Measurements from ENCODE around the gene CCDC186.

Gene CCDC186

DNA sequence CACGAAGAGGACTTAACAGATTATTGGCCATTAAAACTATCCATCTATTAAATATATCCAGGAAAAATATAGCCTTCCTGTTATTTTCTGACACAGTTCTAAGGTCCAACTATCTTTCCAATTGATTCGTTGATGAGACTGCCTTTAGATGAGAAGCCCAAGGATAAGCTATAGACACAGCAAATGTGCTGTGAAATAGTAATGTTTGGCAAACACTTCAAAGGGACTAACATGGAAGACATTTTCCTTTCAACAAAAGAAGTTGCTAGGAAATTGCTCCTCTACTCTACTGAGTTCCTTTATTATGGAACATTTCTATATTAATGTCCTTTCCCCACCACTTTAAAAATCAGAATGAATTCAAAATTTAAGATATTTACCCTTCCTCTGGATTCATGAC, 38.5 kb downstream of the CCDC186 start:
- H3K4me3 ChIP-seq (ENCODE audit: low read length), result no peak overlapping the region
- DNase-seq (ENCODE audit: low read depth, low spot score), result no peak

DNA sequence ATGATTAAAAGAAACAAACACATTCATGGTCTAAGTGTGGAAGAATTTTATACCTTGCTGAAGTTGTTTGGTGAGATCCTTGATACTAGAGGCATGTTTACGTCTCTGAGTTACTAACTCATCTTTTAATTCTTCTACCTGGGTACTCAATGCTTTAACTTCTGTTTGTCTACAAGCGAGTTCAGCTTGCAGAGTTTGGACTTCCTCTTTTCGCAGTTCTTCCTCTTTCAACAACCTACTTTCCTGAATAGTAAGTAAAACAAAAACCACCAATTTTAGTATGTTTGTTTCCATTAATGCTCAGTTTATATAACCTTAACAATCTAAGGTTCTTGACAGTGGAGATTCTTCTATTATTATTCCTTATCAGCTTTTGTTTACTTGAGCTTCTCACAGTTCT, 42.9 kb downstream of the CCDC186 start:
- no peak overlapping the region for H3K4me3 ChIP-seq (ENCODE audit: low read length)
- no peak for DNase-seq (ENCODE audit: low read depth, low spot score)

DNA sequence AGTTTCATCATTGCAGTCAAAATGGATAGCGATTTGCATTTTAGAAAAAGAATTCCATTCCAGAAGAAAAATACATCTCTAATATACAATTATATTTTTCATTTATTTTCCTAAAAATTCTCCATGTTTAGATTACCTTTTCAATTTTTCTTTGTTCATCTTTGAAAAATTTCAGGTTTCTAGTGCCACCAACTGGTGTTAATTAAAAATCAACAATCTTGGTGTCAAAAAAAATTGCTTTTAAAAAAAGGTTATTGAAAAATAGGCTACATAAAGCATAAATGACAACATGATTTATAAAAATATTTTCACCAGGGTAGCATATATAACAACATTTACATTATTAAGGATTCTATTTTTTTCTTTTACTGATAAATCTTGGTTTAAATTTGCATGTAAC, 53.0 kb downstream of the CCDC186 start:
- no peak overlapping the region for H3K4me3 ChIP-seq (ENCODE audit: low read length)
- no peak for DNase-seq (ENCODE audit: low read depth, low spot score)

DNA sequence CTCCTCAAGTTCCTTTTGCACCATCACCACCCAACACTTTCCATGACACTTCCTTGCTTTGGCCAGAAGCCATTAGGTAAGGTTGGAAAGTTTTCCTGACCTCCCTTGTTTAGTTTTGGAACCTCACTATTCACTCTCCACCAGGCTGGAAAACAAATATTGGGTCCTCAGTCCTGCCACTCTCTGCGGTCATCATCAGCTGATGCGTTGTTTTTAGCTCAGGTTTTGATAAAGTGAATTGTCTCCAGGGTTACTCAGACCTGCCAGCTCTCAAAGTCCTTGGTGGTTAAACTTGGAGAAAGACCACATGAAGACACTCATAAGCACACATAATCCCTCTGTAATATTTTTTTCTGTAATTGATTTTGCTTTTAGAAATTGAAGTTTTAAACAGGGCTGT, 55.5 kb downstream of the CCDC186 start:
- no peak overlapping the region for H3K4me3 ChIP-seq (ENCODE audit: low read length)
- no peak for DNase-seq (ENCODE audit: low read depth, low spot score)

DNA sequence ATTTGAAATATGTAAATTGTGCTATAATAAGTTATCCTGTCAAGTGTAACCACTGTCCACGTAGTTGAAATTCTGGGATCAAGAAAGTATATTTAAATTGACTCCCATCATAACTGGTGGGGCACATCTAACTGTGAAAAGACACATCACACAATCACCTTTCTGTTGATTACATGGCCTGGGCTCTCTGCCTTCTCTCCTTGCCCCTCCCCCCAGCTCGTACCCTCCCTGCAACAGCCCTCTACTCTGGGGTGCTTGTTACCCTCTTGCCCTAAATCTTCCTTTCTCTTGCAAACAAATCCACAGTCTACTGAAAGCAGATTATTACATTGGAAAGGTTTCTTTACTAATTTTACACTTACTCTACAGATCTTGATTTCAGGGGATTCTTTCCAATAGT, 56.3 kb downstream of the CCDC186 start:
- DNase-seq (ENCODE audit: low read depth, low spot score), result no peak
- no peak overlapping the region for H3K4me3 ChIP-seq (ENCODE audit: low read length)

DNA sequence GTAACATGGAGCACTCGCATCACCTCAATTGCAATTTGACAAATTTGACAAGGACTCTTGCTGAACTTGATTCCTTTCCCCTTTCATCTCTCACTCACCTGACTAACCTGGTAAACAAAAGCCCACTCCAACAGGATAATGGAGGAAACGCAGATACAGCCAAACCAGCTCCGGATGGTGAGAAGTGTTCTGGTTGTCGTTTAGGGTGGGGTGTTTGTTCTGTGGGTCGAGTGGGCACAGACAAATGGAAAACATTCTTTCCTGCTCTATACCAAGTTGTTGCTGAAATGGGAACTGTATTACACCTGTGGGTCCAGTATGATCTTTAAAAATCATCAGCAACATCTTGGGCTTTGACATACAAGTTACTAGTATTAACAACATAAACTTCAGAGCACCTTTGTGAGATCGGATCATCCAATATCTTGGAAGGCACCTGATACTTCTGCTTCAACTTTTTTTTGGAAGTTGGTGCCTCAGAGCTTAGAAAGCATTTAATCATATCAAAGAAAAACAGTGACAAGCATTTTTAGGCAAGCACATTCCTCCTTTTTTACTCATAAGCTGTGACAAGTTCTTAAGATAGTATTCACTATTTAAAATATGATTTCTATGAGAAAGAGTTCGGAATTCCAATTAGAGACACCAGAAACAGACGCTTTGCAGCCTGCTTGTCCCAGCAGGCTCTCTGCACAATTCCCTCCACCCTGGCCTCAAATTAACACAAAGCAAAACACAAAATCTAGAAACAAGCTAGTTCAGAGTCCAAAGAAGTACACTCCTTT, 58.1 kb downstream of the CCDC186 start:
- no peak for DNase-seq (ENCODE audit: low read depth, low spot score)

DNA sequence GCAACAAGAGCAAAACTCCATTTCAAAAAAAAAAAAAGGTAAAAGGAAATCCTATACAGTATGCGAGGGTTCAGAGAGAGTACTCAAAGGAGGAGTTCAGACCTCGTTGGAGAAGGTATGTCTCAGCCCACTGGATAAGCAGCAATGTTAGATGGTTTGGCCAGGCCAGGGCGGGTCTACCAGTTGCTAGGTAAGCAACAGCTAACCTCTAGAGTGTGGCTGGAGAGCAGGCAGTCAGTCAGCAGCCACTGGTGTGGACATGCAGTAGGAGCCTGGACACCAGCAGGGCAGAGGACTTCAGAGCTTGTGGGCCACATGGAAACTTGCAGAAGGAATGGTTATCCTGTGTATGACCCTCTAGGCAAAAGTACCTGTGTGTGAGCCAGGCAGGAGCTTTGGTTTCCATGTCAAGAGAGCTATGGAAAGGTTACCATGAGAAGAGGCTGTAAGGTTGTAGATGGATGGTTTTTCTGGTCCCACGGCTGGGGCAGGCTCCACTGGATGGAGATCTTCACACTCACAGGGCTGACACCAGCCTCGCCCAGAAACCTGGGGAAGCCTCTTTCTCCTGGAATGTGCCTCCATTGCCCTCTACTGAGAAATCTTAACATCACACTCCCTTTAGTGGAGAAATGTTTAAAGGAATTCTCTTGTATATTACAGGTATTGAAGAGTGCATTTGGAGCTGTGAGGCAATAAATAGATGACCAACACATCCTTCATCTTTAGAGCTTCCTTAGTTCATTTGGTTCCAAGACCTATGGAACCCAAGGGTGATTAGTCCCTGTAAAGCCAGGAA, 63.6 kb downstream of the CCDC186 start:
- no peak for DNase-seq (ENCODE audit: low read depth, low spot score)
- no peak overlapping the region for H3K4me3 ChIP-seq (ENCODE audit: low read length)

More for the DNA sequence above, 58.1 kb downstream of the CCDC186 start:
- H3K4me3 ChIP-seq (ENCODE audit: low read length), result no peak overlapping the region

DNA sequence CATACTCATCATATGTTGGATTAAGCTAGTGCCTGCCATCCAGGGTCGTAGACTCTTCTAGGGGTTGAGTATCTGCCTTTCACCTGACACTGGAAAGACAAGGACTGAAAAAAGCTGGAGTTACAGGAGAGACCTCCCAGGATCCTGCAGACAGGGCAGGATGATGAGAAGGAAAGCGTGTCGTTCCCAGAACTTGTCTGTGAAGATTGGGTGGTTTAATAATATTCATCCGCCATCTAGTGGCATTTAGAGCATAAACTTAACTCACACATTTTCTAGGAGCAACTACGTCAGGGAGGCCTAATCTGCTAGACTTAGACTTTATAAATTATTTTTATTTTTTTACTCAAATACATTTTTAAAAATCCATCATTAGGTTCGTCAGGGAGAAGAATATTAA, 70.7 kb downstream of the CCDC186 start:
- peak; percentile 57 for DNase-seq (ENCODE audit: low read depth, low spot score)
- H3K4me3 ChIP-seq (ENCODE audit: low read length), result no peak overlapping the region

DNA sequence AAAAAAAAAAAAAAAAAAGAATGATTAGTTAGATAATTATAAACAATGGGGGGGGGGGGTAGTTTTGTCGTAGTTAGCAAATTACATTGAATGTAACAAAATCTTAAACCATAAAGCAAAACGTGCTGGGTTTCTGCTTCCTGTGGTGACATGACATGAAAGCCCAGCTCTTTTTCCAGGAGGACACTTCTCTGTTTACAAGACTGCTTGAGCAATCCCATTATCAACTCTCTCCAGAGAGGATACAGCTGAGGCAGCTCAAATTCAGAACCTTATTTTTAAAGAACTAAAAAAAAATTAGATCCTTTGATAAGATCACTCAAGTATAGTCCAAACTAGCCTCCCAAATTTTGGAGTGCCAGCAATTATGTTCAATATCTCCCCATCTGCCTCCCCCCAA, 71.7 kb downstream of the CCDC186 start:
- DNase-seq (ENCODE audit: low read depth, low spot score), result no peak
- H3K4me3 ChIP-seq (ENCODE audit: low read length), result no peak overlapping the region

DNA sequence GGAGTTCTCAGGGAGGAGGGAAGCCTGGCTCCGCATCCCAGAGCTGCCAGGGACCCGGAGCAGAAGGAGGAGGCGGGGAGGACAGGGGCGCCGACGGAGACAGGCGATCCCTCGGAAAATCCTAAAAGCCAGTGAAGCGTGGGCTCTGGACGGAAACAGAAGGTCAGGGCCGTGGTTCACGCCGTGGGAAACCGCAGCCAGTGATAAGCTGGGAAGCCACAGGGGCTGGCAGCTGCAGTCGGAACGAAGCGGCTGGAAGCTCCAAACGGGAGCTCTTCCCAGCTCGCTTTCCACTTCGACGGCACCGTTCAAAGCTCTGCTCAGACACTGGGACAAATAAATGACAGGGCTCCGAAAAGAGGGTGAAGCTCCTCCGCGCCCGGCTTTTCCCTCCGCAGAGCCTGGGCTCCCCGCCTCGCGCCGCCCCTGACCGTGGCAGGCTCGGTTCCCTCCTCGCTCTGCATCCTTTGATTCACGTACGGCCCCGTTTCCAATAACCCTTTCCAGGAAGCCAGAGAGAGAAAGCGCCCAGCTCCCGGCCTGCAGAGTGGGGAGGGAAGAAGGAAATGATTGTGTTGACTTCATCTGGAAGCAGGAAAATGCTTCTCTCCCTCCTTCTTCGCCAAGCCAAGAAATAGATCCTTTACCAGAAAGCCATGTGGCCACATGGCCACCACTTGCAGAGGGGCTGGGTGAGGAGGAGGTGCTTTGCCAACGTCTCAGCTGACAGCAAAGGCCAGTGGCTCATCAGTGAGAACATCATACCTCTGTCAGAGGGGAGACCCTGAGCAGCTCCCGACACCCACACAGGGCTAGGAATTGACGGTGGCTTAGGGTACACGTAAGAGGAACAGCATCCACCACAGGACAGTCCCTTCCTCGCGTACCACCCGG, 72.9 kb downstream of the CCDC186 start:
- no peak for DNase-seq (ENCODE audit: low read depth, low spot score)
- no peak overlapping the region for H3K4me3 ChIP-seq (ENCODE audit: low read length)

DNA sequence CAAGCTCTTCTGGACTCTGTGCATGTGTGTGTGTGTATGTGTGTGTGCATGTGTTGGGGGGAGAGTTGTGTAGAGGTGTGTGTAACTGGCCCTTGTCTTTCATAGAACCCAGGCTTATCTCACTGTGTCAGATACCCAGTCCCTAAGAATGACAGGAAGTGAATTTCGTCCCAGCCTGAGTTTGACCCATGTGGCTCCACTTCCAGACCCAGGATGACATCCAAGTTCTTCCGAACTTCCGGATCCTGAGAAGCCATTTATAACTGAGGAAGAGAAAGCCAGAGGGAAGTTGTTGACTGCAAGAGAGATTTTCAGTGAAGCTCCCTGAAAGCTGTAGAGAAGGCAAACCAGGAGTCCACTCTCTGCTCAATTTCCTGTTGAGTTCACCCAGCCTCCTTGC, 77.1 kb downstream of the CCDC186 start:
- DNase-seq (ENCODE audit: low read depth, low spot score), result no peak
- H3K4me3 ChIP-seq (ENCODE audit: low read length), result no peak overlapping the region

DNA sequence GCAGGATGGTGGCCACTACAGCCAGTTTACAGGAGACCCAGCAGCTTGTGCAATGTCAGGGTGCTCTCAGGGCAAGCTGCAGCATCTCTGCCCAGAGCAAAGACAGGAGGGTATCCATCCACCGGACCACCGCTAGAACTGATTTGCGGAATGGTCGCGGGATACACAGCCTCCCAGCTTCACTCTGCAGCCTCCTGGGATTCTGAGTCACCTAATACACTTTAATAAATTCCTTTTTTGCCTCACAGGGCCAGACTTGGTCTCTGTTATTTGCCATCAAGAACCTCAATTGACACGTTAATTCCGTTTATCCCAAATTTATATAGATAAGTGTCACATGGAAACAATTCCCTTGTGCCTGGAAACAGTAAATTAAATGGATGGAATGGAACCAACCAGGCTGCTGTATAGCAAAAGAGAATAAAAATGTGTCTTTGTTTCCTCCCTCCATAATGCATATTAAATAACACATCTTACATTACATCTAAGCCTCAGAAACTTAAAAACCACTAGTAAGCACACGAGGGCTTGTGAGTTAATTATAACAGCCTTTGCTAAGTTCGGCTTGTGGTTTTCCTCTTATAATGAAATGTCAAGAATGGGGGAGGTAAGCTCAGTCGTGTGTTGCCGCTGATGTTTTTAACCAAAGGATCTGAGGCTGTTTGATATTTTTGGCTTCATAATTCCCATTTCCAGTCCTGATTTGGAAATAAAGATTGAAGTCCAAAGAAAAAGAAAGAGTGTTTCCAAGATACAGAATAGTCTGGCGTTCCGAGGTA, 78.3 kb downstream of the CCDC186 start:
- H3K4me3 ChIP-seq (ENCODE audit: low read length), result peak overlapping the region; percentile 24
- DNase-seq (ENCODE audit: low read depth, low spot score), result peak; percentile 92

DNA sequence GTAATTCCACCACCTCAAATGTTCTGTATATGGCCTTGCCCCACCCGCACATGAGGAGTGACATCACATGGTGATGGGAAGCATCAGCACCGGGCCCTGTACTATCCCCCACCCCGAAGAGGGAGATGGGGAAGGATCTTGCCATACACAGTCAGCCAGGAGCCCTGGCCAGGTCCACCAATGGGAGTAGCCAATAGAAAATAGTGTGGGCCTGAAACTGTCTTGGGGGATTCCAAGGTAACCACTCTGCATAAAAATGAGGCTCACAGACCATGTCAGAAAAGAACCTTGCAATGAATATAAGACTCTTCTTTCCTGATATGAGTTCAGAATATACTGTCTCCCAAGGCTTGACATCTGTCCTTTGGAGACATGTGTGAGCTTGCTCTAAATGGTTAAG, 79.2 kb downstream of the CCDC186 start:
- no peak for DNase-seq (ENCODE audit: low read depth, low spot score)
- no peak overlapping the region for H3K4me3 ChIP-seq (ENCODE audit: low read length)

DNA sequence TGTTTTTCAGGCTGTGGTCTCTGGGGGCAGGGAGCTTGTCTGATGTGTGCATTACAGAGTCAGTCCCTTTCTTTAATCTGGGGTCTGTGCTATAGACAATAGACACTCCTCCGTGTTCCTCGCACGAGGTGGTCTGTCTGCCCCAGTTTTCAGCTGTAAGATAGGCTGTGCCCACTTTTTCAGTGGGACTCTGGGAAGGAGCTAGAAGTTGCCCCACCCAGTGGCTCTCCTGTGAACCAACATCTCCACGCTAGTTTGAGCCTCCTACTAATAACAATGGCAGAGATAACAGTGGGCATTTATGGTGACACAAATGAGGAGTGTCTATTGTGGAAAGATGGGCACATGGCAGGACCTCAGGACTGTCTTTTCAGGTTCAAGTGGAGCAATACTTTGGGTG, 86.3 kb downstream of the CCDC186 start:
- DNase-seq (ENCODE audit: low read depth, low spot score), result no peak
- H3K4me3 ChIP-seq (ENCODE audit: low read length), result no peak overlapping the region

DNA sequence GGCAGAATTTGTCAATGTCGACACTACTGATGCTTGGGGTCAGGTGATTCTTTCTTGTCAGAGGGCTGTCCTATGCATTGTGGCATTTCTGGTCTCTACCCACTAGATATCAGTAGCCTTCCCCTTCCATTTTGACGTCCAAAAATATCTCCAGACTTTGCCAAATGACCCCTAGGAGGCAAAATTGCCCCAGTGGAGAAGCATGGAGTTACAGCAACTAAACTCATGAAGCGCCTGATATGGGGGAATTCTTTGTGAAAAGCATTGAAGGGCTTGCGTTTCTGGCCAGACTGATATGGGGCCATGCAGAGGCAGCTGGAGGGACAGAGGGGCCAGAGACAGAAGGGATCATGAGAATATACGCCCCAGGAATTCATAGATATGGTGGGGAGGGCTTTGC, 86.7 kb downstream of the CCDC186 start:
- DNase-seq (ENCODE audit: low read depth, low spot score), result no peak

DNA sequence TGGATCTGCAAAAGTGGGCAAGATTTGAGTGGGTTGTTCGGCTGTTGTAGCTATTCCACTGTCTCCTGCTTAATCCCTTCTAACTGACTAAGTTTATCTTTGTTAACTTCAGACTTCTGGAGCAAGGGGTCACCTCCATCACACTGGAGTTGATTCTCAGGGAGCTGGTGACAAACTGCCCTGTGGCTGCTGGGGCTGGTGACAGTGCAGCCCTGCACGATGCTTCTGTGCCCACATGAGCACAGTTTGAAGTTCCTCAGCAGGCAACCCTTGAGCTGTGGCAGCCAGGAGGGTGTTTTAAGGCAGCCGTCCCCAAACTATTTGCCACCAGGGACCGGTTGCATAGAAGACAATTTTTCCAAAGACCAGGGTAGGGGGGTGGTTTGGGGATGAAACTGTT, 89.8 kb downstream of the CCDC186 start:
- H3K4me3 ChIP-seq (ENCODE audit: low read length), result no peak overlapping the region
- DNase-seq (ENCODE audit: low read depth, low spot score), result no peak

More for the DNA sequence above, 86.7 kb downstream of the CCDC186 start:
- no peak overlapping the region for H3K4me3 ChIP-seq (ENCODE audit: low read length)

DNA sequence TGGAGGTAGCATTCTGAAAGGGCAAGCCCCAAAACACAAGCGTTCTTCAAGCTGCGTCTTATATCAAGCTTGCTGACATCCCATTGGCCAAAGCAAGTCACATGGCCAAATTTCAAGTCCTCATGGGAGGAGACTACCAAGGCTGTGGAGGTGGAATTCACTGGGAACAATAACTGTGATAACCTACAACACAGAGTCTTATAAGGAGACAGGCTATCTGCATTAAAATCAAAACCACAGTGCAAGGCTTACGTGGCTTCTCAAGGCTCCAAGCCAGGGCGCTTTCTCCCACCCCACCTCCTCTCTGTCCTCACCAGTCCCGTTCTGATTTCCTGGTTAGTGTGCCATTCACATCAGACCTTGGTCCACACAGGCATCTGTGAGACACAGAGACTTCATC, 91.0 kb downstream of the CCDC186 start:
- DNase-seq (ENCODE audit: low read depth, low spot score), result no peak
- no peak overlapping the region for H3K4me3 ChIP-seq (ENCODE audit: low read length)

DNA sequence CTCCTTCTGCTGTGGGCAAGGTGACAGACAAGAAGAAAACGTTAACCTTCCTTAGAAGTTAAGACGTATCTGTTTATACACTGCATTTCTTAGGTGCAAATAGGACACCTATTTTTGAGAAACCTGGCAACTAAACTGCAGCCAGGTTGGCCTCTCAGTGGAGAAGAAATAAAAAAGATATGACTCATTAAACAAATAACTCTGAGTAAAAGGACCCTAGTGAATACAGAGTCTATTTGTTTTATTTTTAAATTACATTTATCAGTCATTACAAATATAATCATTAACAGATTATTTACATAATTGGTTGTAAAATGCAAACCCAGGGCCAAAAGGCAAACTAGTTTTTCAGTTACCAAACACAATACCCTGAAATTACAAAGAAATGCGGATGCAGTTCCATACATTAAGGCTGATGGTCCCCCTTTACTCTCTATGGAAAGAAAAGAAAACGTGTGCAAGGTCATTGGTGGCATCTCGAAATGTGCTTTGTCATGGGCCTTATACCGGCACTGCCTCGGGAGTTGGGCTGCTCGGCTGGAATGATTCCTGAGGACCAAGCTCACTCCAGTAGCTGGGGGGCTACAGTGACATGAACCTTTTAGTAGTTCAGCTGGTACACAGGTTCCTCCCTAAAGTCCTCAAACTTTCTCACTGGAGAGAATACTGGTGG, 92.0 kb downstream of the CCDC186 start:
- DNase-seq (ENCODE audit: low read depth, low spot score), result no peak

More for the DNA sequence above, 92.0 kb downstream of the CCDC186 start:
- no peak overlapping the region for H3K4me3 ChIP-seq (ENCODE audit: low read length)

All from Jurkat, Clone E6-1 (cell line).